GM12801 (cell line): ENCODE data around the gene LILRA5.

Experiments used
- TF ChIP-seq, protein P1 (sequence below): IDR thresholded peaks from one replicate; pipeline ENCODE4 v1.5.1; 2011; ENCODE audit warnings: control low read depth; ENCODE audit not compliant: insufficient read length; ENCODE audit errors: extremely low read depth

The LILRA5 gene

DNA sequence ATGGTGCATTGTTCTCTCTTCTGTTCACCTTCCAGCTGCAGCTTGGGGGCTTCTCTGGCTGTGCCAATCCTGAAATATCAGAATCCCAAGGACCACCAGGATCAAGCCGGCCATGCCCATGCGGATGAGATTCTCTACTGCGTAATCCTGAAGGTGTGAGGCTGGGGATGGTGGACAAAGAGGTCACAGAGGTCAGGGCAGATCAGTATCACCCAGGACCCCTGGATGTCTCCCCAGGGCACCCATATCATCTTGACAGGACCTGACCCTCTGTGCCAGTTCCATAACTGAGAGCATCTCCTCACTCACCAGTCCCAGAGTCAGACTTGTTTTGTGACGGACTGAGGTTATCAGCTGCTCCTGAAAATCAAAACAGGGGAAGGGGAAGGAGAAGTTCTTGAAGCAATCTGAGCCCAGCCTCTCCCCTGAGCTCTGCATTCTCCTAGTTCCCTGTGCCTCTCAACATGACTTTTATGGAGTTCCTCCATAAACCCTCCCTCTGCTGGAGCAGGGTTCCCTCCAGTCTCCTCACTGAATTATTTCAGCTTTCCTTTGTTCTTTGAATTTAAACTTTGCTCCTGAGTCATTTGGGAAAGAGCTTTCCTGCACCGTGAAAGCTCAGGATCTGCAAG lies 5.5 kb downstream of the LILRA5 start:
- TF ChIP-seq, protein P1, sequence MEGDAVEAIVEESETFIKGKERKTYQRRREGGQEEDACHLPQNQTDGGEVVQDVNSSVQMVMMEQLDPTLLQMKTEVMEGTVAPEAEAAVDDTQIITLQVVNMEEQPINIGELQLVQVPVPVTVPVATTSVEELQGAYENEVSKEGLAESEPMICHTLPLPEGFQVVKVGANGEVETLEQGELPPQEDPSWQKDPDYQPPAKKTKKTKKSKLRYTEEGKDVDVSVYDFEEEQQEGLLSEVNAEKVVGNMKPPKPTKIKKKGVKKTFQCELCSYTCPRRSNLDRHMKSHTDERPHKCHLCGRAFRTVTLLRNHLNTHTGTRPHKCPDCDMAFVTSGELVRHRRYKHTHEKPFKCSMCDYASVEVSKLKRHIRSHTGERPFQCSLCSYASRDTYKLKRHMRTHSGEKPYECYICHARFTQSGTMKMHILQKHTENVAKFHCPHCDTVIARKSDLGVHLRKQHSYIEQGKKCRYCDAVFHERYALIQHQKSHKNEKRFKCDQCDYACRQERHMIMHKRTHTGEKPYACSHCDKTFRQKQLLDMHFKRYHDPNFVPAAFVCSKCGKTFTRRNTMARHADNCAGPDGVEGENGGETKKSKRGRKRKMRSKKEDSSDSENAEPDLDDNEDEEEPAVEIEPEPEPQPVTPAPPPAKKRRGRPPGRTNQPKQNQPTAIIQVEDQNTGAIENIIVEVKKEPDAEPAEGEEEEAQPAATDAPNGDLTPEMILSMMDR, result no peak

GRCh38 chr19:54305141-54305540 lies 7.8 kb downstream of the LILRA5 start:
- TF ChIP-seq, protein P1, result no peak

- TF ChIP-seq, protein P1, result no peak
Measured at GRCh38 chr19:54302257-54302656, 10.7 kb downstream of the LILRA5 start.

DNA sequence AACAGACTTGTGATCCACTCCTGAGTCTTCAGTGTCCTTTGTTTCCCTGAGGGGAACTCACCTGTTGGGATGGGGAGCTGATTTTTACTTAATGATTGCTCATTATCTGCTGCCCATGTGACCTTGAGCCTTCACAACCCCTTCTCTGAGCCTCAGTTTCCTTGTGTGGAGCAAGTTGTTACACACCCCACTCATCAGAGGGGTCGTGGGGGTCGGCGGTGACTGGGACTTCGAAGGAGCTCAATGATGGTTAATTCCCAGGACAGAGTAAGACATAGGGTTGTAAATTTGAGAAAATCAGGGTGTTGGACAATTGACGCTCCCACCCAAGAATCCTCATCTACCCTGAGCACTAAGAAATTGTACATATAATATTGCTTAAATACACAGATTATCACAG lies 13.5 kb downstream of the LILRA5 start:
- TF ChIP-seq, protein P1, result no peak

- TF ChIP-seq, protein P1, result no peak
Measured at GRCh38 chr19:54299126-54299498, 13.9 kb downstream of the LILRA5 start.

DNA sequence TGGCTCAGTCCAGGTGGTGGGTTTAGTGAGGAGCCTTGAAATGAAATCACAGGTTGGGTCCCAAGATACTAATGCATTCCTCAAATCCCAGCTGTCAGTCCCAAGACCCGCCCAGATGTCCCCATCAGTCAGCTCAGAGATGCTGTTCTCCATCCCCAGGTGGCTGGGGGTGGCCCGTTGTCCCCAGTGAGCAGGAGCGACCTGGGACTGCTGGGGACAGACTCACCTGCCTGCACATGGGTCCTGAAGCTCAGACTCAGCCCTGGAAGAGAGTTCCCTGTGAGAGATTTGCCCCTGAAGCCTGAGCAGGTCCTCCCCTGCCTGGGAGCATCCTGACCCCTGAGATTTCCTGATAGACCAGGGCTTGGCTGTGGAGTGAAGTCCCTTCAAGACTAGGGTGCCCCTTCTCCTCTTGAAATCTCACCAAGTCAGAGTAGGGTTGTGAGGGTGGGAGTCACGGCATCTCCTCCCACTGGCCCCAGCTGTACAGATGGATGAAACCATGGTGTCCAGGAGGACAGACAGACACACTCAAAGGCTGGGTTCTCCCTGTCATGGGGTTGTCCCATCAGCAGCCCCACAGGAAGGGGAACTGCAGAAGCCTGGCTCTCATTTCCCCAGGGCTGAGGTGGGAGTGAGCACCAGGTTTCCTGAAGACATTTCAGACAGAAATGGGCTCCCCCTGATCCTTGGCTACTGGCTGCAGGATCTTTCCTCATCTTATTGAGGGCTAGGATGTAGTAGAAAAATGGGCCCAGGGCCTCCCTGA lies 14.4 kb downstream of the LILRA5 start:
- TF ChIP-seq, protein P1, result no peak

GRCh38 chr19:54297759-54298305 lies 15.1 kb downstream of the LILRA5 start:
- TF ChIP-seq, protein P1, result no peak
